Effector memory CD4-positive, alpha-beta T cell (primary cell): Measurements from ENCODE around the gene KIAA0232.
A peak's percentile ranks its signal among the peaks of the same experiment; 100 is the strongest.

Experiments used
- DNase-seq, 3 donors: peaks; one replicate each; pipeline ENCODE4 v3.0.0-alpha.2; 2020
- H3K27ac ChIP-seq: 2 replicates; pipeline ENCODE4 v1.7.0; 2013; ENCODE audit warnings: mild to moderate bottlenecking, low read length, moderate library complexity; ENCODE audit not compliant: insufficient read depth, poor library complexity, severe bottlenecking
- H3K27me3 ChIP-seq: replicated peaks from 2 replicates; pipeline ENCODE4 v1.7.0; 2013; ENCODE audit warnings: mild to moderate bottlenecking, low read length; ENCODE audit not compliant: insufficient read depth, control insufficient read depth, poor library complexity, severe bottlenecking
- H3K36me3 ChIP-seq: 2 replicates; pipeline ENCODE4 v1.7.0; 2013; ENCODE audit warnings: mild to moderate bottlenecking, low read length, moderate library complexity; ENCODE audit not compliant: control insufficient read depth, insufficient read depth
- H3K4me1 ChIP-seq: 2 replicates; pipeline ENCODE4 v1.7.0; 2013; ENCODE audit warnings: low read length, mild to moderate bottlenecking; ENCODE audit not compliant: control insufficient read depth, insufficient read depth, poor library complexity, severe bottlenecking
- H3K4me3 ChIP-seq: 2 replicates; pipeline ENCODE4 v1.7.0; 2013; ENCODE audit warnings: low read length, low read depth, mild to moderate bottlenecking; ENCODE audit not compliant: insufficient read depth, poor library complexity, severe bottlenecking
- H3K9me3 ChIP-seq: 2 replicates; pipeline ENCODE4 v1.7.0; 2013; ENCODE audit warnings: mild to moderate bottlenecking, low read length, moderate library complexity; ENCODE audit not compliant: control insufficient read depth

The KIAA0232 gene

GRCh38 chr4:6857009-6857882 lies 74.7 kb downstream of the KIAA0232 start:
- no peak overlapping the region for H3K27ac ChIP-seq
- peaks cover 35% of the 10 kb centered on the region for H3K36me3 ChIP-seq
- H3K27me3 ChIP-seq: no peaks in the 10 kb centered on the region
- H3K4me1 ChIP-seq: peaks cover 4% of the 10 kb centered on the region
- no peak overlapping the region for H3K4me3 ChIP-seq
- no peak for DNase-seq
- no peaks in the 10 kb centered on the region for H3K9me3 ChIP-seq

GRCh38 chr4:6858997-6859396 lies 76.5 kb downstream of the KIAA0232 start:
- H3K4me3 ChIP-seq: no peak overlapping the region
- H3K27me3 ChIP-seq: no peaks in the 10 kb centered on the region
- DNase-seq: no peak
- no peak overlapping the region for H3K27ac ChIP-seq
- peaks cover 4% of the 10 kb centered on the region for H3K4me1 ChIP-seq
- H3K36me3 ChIP-seq: peaks cover 50% of the 10 kb centered on the region
- H3K9me3 ChIP-seq: no peaks in the 10 kb centered on the region

GRCh38 chr4:6859543-6859942 lies 77.0 kb downstream of the KIAA0232 start:
- Histone ChIP-seq H3K4me3 (no peak overlapping the region), H3K27ac (no peak overlapping the region), H3K36me3 (peaks cover 50% of the 10 kb centered on the region), H3K4me1 (peaks cover 4% of the 10 kb centered on the region), H3K9me3 (no peaks in the 10 kb centered on the region), H3K27me3 (no peaks in the 10 kb centered on the region)
- no peak for DNase-seq

- Histone ChIP-seq H3K4me1 (no peaks in the 10 kb centered on the region), H3K36me3 (peaks cover 34% of the 10 kb centered on the region), H3K27me3 (no peaks in the 10 kb centered on the region), H3K4me3 (no peak overlapping the region), H3K27ac (no peak overlapping the region), H3K9me3 (no peaks in the 10 kb centered on the region)
- DNase-seq: no peak
Measured at GRCh38 chr4:6868386-6868785, 85.9 kb downstream of the KIAA0232 start.

GRCh38 chr4:6869944-6870343 lies 87.4 kb downstream of the KIAA0232 start:
- no peak overlapping the region for H3K27ac ChIP-seq

GRCh38 chr4:6873291-6873690 lies 90.8 kb downstream of the KIAA0232 start:
- H3K27ac ChIP-seq: no peak overlapping the region
- H3K27me3 ChIP-seq: no peaks in the 10 kb centered on the region
- no peaks in the 10 kb centered on the region for H3K4me1 ChIP-seq
- DNase-seq: no peak
- H3K36me3 ChIP-seq: peaks cover 39% of the 10 kb centered on the region
- no peaks in the 10 kb centered on the region for H3K9me3 ChIP-seq
- H3K4me3 ChIP-seq: no peak overlapping the region

More at GRCh38 chr4:6869944-6870343, 87.4 kb downstream of the KIAA0232 start:
- H3K9me3 ChIP-seq: no peaks in the 10 kb centered on the region
- no peak for DNase-seq
- peaks cover 34% of the 10 kb centered on the region for H3K36me3 ChIP-seq
- no peaks in the 10 kb centered on the region for H3K27me3 ChIP-seq
- H3K4me3 ChIP-seq: no peak overlapping the region
- H3K4me1 ChIP-seq: no peaks in the 10 kb centered on the region

GRCh38 chr4:6873792-6874461 lies 91.4 kb downstream of the KIAA0232 start:
- Histone ChIP-seq H3K4me3 (no peak overlapping the region), H3K36me3 (peaks cover 45% of the 10 kb centered on the region), H3K9me3 (no peaks in the 10 kb centered on the region), H3K4me1 (no peaks in the 10 kb centered on the region), H3K27ac (no peak overlapping the region), H3K27me3 (no peaks in the 10 kb centered on the region)
- DNase-seq: peak; percentile 56 to 73 (median 56)

- peaks cover 52% of the 10 kb centered on the region for H3K36me3 ChIP-seq
Measured at GRCh38 chr4:6874981-6875380, 92.5 kb downstream of the KIAA0232 start.

GRCh38 chr4:6875431-6875831 lies 92.9 kb downstream of the KIAA0232 start:
- H3K4me3 ChIP-seq: no peak overlapping the region

More at GRCh38 chr4:6874981-6875380, 92.5 kb downstream of the KIAA0232 start:
- H3K9me3 ChIP-seq: no peaks in the 10 kb centered on the region
- no peak for DNase-seq
- no peaks in the 10 kb centered on the region for H3K4me1 ChIP-seq
- no peak overlapping the region for H3K4me3 ChIP-seq
- no peaks in the 10 kb centered on the region for H3K27me3 ChIP-seq
- H3K27ac ChIP-seq: no peak overlapping the region

GRCh38 chr4:6876440-6876839 lies 93.9 kb downstream of the KIAA0232 start:
- DNase-seq: no peak
- no peak overlapping the region for H3K27ac ChIP-seq
- H3K27me3 ChIP-seq: no peaks in the 10 kb centered on the region
- H3K36me3 ChIP-seq: peaks cover 63% of the 10 kb centered on the region
- H3K4me1 ChIP-seq: no peaks in the 10 kb centered on the region
- H3K4me3 ChIP-seq: no peak overlapping the region
- H3K9me3 ChIP-seq: no peaks in the 10 kb centered on the region

More at GRCh38 chr4:6875431-6875831, 92.9 kb downstream of the KIAA0232 start:
- no peaks in the 10 kb centered on the region for H3K27me3 ChIP-seq
- no peak for DNase-seq
- no peak overlapping the region for H3K27ac ChIP-seq
- no peaks in the 10 kb centered on the region for H3K4me1 ChIP-seq
- H3K9me3 ChIP-seq: no peaks in the 10 kb centered on the region
- peaks cover 54% of the 10 kb centered on the region for H3K36me3 ChIP-seq
